B cell (primary cell): Measurements from ENCODE around the gene ATAD3A. TPM values are rescaled to one million over a fixed set of nuclear protein-coding genes. Genes with fewer than 3 reads are reported as not detected.

Experiments
- ATAC-seq: fragments of 200-7000 bp; cut with Tn5 transposase; one replicate; pipeline ENCODE4 v1.10.0; 2021; ENCODE audit warnings: low read depth, mild to moderate bottlenecking, moderate number of reproducible peaks, moderate library complexity
- CTCF ChIA-PET: fragments of 350-600 bp; sonication (Branson Sonifier 250); formaldehyde crosslinking; loops from one replicate; lab custom pipeline; 2021; ENCODE audit warnings: antibody characterized with exemption, inconsistent platforms; lab: Charles Lee
- POLR2A ChIA-PET: fragments of 350-600 bp; sonication (Branson Sonifier 250); formaldehyde crosslinking; loops from one replicate; lab custom pipeline; 2021; ENCODE audit warnings: antibody characterized with exemption; lab: Charles Lee
- DNase-seq: peaks from one replicate; pipeline ENCODE4 v3.0.0; 2013
- H2AFZ ChIP-seq: 2 replicates; pipeline ENCODE4 v1.6.1; 2012; ENCODE audit warnings: mild to moderate bottlenecking, low read depth, low read length; ENCODE audit not compliant: insufficient read depth, poor library complexity, severe bottlenecking
- H3K27ac ChIP-seq, 2 donors: 1 replicate in 1 of 2; 2 replicates in 1 of 2; pipeline ENCODE4 v1.5.1; 2012 to 2013; ENCODE audit warnings: low read length in 2 of 2, mild to moderate bottlenecking in 2 of 2, moderate library complexity in 1 of 2
- H3K27me3 ChIP-seq, 4 experiments: fragments of 200-600 bp in 1 of 4; sonication (generic) in 1 of 4; replicated peaks in 1 of 4; 1 replicate in 2 of 4; 2 replicates in 2 of 4; pipeline versions ENCODE4 v1.6.1 to v1.7.0; 2013 to 2016; ENCODE audit warnings: low read length in 3 of 4, mild to moderate bottlenecking in 2 of 4, mixed read lengths in 1 of 4, moderate library complexity in 1 of 4; ENCODE audit not compliant: insufficient read depth in 4 of 4, control insufficient read depth in 3 of 4; ENCODE audit errors: control extremely low read depth in 1 of 4
- H3K36me3 ChIP-seq, 2 experiments: replicated peaks in 1 of 2; 1 replicate in 1 of 2; 2 replicates in 1 of 2; pipeline versions ENCODE4 v1.6.1 to v1.7.1; 2013; ENCODE audit warnings: low read length in 1 of 2; ENCODE audit not compliant: insufficient read depth in 2 of 2, control insufficient read depth in 1 of 2; ENCODE audit errors: control extremely low read depth in 1 of 2, extremely low read depth in 1 of 2
- H3K4me1 ChIP-seq, 2 donors: fragments of 200-600 bp in 1 of 2; sonication (generic) in 1 of 2; 1 replicate in 1 of 2; 2 replicates in 1 of 2; pipeline versions ENCODE4 v1.5.1 to v1.6.1; 2013 to 2017; ENCODE audit warnings: low read length in 2 of 2; ENCODE audit not compliant: control insufficient read depth in 2 of 2, insufficient read depth in 2 of 2
- H3K4me2 ChIP-seq: replicated peaks from 2 replicates; pipeline ENCODE3; 2012; ENCODE audit warnings: mild to moderate bottlenecking, low read depth, low read length; ENCODE audit not compliant: poor library complexity, severe bottlenecking
- H3K4me3 ChIP-seq, 5 experiments: fragments of 200-600 bp in 1 of 5; sonication (generic) in 1 of 5; 1 replicate in 3 of 5; 2 replicates in 2 of 5; pipeline versions ENCODE4 v1.5.1 to v1.7.0; 2011 to 2016; ENCODE audit warnings: low read length in 4 of 5, mild to moderate bottlenecking in 4 of 5, low read depth in 2 of 5, control low read depth in 1 of 5, moderate library complexity in 1 of 5; ENCODE audit not compliant: insufficient read depth in 1 of 5; ENCODE audit errors: control extremely low read depth in 1 of 5, extremely low read depth in 1 of 5
- H3K79me2 ChIP-seq: fragments of 200-600 bp; sonication (generic); one replicate; pipeline ENCODE4 v1.6.0; 2016; ENCODE audit warnings: low read length; ENCODE audit not compliant: control insufficient read depth, insufficient read depth
- H3K9ac ChIP-seq: fragments of 200-600 bp; sonication (generic); 2 replicates; pipeline ENCODE4 v1.6.1; 2017; ENCODE audit warnings: mild to moderate bottlenecking, low read length, moderate library complexity
- H3K9me3 ChIP-seq, 3 donors: one replicate each; pipeline versions ENCODE4 v1.6.1 to v1.7.1; 2013; ENCODE audit warnings: low read length in 2 of 3; ENCODE audit not compliant: control insufficient read depth in 2 of 3, insufficient read depth in 1 of 3; ENCODE audit errors: control extremely low read depth in 1 of 3
- H4K20me1 ChIP-seq: 2 replicates; pipeline ENCODE4 v1.6.0; 2012; ENCODE audit warnings: mild to moderate bottlenecking, low read length; ENCODE audit not compliant: insufficient read depth, control insufficient read depth, poor library complexity, severe bottlenecking
- H3K27ac Mint-ChIP-seq: one replicate; pipeline ENCODE4 v1.8.0; 2021; ENCODE audit warnings: mixed read lengths
- H3K27me3 Mint-ChIP-seq: one replicate; pipeline ENCODE4 v1.8.0; 2021; ENCODE audit warnings: mixed read lengths
- H3K4me1 Mint-ChIP-seq: one replicate; pipeline ENCODE4 v1.8.0; 2021; ENCODE audit warnings: mixed read lengths
- H3K4me3 Mint-ChIP-seq: one replicate; pipeline ENCODE4 v1.8.0; 2021; ENCODE audit warnings: mixed read lengths
- H3K9me3 Mint-ChIP-seq: one replicate; pipeline ENCODE4 v1.8.0; 2022; ENCODE audit warnings: mixed read lengths; ENCODE audit not compliant: insufficient read depth
- EZH2 ChIP-seq: IDR thresholded peaks from 2 replicates; pipeline ENCODE4 v1.6.1; 2012; ENCODE audit warnings: borderline replicate concordance, low read depth, mild to moderate bottlenecking, moderate library complexity, low read length; ENCODE audit not compliant: insufficient read depth, poor library complexity, severe bottlenecking
- WGBS: methylation state at CpG from one replicate; pipeline ENCODE4 v1.1.5; 2013; ENCODE audit warnings: missing lambda C conversion rate; ENCODE audit not compliant: insufficient coverage; 5-methylcytosine and 5-hydroxymethylcytosine counted together
- intact Hi-C: fragments of 100-400 bp; cut with micrococcal nuclease; formaldehyde crosslinking; loops from one replicate; pipeline ENCODE4 v1.10.0; 2022
- polyA plus RNA-seq: library from polyadenylated mRNA; depleted of rRNA; stranded (reverse); fragments of >200 nt; gene quantifications from 2 replicates; pipeline ENCODE4 v1.2.3, GENCODE V29; 2012
- total RNA-seq, 2 donors: library from RNA; stranded (reverse); fragments of 120-200 nt in 1 of 2; gene quantifications; 1 replicate in 1 of 2; 2 replicates in 1 of 2; pipeline versions ENCODE4 v1.2.3 to v1.2.4, GENCODE V29; 2013 to 2022
- TF ChIP-seq, protein P1 (sequence below): fragments of 200-600 bp; IDR thresholded peaks from one replicate; pipeline ENCODE4 v1.8.0; 2022; ENCODE audit warnings: antibody characterized with exemption, mild to moderate bottlenecking

Gene ATAD3A
- total and polyA plus RNA-seq, 2 donors (not counting 1 experiment from before 2014, with no cell fraction given): 17.5 to 17.8 TPM

DNA sequence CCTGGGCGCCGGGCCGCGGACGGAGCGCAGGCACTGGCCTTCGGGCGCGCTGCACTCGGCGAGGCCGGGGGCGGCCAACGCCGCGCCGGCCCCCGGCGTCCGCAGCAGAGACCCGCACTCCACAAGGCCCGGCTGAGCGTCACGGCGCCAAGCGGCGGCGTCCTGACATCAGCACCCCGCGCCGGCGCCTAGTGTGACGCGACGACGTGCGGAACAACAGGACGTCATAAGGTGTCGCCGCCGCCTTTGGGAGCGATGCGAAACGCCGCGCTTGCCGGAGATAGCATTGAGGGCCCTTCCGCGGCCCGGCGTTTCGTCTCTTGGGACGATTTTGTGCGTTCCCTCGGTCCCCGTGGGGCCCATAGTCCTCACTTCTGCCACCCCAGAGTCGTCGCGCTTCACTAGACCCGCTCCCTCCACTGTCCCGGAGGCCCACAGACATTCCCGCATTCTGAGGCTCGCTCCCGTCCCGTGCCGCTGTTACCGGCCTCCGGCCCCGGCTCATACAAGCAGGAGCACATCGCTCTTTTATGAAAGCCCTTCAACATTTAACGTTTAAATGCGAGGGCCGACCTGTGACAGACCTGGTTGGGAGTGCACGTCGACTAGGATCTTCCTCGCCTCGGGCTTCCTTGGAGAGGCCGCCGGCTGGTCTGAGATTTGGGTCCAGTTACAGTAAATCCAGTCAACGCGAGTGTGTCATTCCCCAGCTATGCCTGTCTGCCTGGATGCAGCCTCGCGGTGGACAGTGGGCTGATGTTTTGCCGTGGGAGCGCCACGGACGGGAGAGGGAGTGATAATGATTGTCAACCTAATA lies 63.0 kb downstream of the ATAD3A start, which contains the start of gene SSU72:
SSU72 (minus strand) TSS at position 143 of the 817 bp plus-strand sequence. CDS start 306 bp downstream, outside the sequence.
- ChIA-PET POLR2A (interaction anchor here (1.3 kb wide), 1 partner anchor 40 kb away, joined by 3 read pairs; no protein-coding TSS in a partner anchor), CTCF (interaction anchor here (0.7 kb wide), 1 partner anchor 570 kb away, joined by 3 read pairs; no protein-coding TSS in a partner anchor)
- peak within 1 kb of the TSS; percentile 99 for H3K27ac ChIP-seq
- peaks cover 11 to 27% of the 10 kb centered on the region in 2 donors for H3K4me1 ChIP-seq
- H3K4me3 ChIP-seq: peak within 1 kb of the TSS; percentile 83 to 99 (median 92)
- peak within 1 kb of the TSS; percentile 98 for H3K4me2 ChIP-seq
- H3K27me3 Mint-ChIP-seq: no peaks in the 10 kb centered on the region
- H3K9me3 Mint-ChIP-seq: no peaks in the 10 kb centered on the region
- H3K27ac Mint-ChIP-seq: peak within 1 kb of the TSS; percentile 99
- peak within 1 kb of the TSS; percentile 96 for H3K4me3 Mint-ChIP-seq
- ATAC-seq (peak; percentile 85), DNase-seq (peak; percentile 97)
- no peaks in the 10 kb centered on the region for H3K9me3 ChIP-seq
- H4K20me1 ChIP-seq: peaks cover 10% of the 10 kb centered on the region
- intact Hi-C loops: loop anchor here (1.0 to 10.0 kb wide), 5 partner anchors 40 to 104 kb away; partner anchors contain the start of genes ATAD3A, ATAD3B, CDK11B and MIB2
- H3K79me2 ChIP-seq: peaks cover 62% of the 10 kb centered on the region
- TF ChIP-seq, protein P1, sequence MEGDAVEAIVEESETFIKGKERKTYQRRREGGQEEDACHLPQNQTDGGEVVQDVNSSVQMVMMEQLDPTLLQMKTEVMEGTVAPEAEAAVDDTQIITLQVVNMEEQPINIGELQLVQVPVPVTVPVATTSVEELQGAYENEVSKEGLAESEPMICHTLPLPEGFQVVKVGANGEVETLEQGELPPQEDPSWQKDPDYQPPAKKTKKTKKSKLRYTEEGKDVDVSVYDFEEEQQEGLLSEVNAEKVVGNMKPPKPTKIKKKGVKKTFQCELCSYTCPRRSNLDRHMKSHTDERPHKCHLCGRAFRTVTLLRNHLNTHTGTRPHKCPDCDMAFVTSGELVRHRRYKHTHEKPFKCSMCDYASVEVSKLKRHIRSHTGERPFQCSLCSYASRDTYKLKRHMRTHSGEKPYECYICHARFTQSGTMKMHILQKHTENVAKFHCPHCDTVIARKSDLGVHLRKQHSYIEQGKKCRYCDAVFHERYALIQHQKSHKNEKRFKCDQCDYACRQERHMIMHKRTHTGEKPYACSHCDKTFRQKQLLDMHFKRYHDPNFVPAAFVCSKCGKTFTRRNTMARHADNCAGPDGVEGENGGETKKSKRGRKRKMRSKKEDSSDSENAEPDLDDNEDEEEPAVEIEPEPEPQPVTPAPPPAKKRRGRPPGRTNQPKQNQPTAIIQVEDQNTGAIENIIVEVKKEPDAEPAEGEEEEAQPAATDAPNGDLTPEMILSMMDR: no peak
- no peak for TF ChIP-seq EZH2
- peak within 1 kb of the TSS; percentile 100 for H3K9ac ChIP-seq
- H3K36me3 ChIP-seq: peaks cover 0 to 5% of the 10 kb centered on the region in 2 experiments
- WGBS: under 1% methylated on average over 87 of the region's 87 CpGs
- H3K4me1 Mint-ChIP-seq: peaks cover 30% of the 10 kb centered on the region
- peak within 1 kb of the TSS; percentile 90 for H2AFZ ChIP-seq
- H3K27me3 ChIP-seq: peaks cover 0 to 4% (median 1%) of the 10 kb centered on the region in 4 experiments
